Trophoblast cell (in vitro differentiated cells and primary cell): ENCODE measurements around the gene TSEN15.
"Not testable (repeated sequence)": the region's sequence is repeated elsewhere in the genome, so short reads cannot be mapped to it uniquely, and the experiment has no call there.

ENCODE experiments used
- DNase-seq, 2 donors: peaks; one replicate each; pipeline ENCODE4 v3.0.0-alpha.2; 2016
- H2AFZ ChIP-seq: 2 replicates; pipeline ENCODE4 v1.6.1; 2013; ENCODE audit warnings: low read length, moderate library complexity, mild to moderate bottlenecking; ENCODE audit not compliant: insufficient read depth, poor library complexity
- H2AK5ac ChIP-seq: 2 replicates; pipeline ENCODE4 v1.6.1; 2013; ENCODE audit warnings: mild to moderate bottlenecking, low read length
- H2BK120ac ChIP-seq: 2 replicates; pipeline ENCODE4 v1.6.1; 2013; ENCODE audit warnings: low read length, mild to moderate bottlenecking, moderate library complexity; ENCODE audit not compliant: insufficient read depth, poor library complexity
- H2BK12ac ChIP-seq: 2 replicates; pipeline ENCODE4 v1.6.1; 2013; ENCODE audit warnings: mild to moderate bottlenecking, low read length, moderate library complexity
- H2BK5ac ChIP-seq: 2 replicates; pipeline ENCODE4 v1.6.1; 2013; ENCODE audit warnings: low read length, low read depth, moderate library complexity, mild to moderate bottlenecking; ENCODE audit not compliant: poor library complexity
- H3K14ac ChIP-seq: 2 replicates; pipeline ENCODE4 v1.6.1; 2013; ENCODE audit warnings: mild to moderate bottlenecking, low read length
- H3K18ac ChIP-seq: 2 replicates; pipeline ENCODE4 v1.6.1; 2013; ENCODE audit warnings: mild to moderate bottlenecking, low read length
- H3K23ac ChIP-seq: 2 replicates; pipeline ENCODE4 v1.6.1; 2013; ENCODE audit warnings: low read length
- H3K27ac ChIP-seq: 2 replicates; pipeline ENCODE4 v1.5.1; 2013; ENCODE audit warnings: low read depth, mild to moderate bottlenecking, inconsistent platforms, low read length, moderate library complexity
- H3K27me3 ChIP-seq: 2 replicates; pipeline ENCODE4 v1.6.1; 2013; ENCODE audit warnings: inconsistent platforms, mild to moderate bottlenecking, low read length, moderate library complexity; ENCODE audit not compliant: insufficient read depth
- H3K36me3 ChIP-seq, 2 experiments: 1 replicate in 1 of 2; 2 replicates in 1 of 2; pipeline ENCODE4 v1.6.1; 2013; ENCODE audit warnings: low read length in 2 of 2, mild to moderate bottlenecking in 2 of 2, moderate library complexity in 1 of 2; ENCODE audit not compliant: insufficient read depth in 2 of 2, control insufficient read depth in 1 of 2
- H3K4ac ChIP-seq: 2 replicates; pipeline ENCODE4 v1.6.1; 2013; ENCODE audit warnings: low read depth, mild to moderate bottlenecking, low read length, moderate library complexity
- H3K4me1 ChIP-seq, 2 experiments: 1 replicate in 1 of 2; 2 replicates in 1 of 2; pipeline ENCODE4 v1.6.1; 2013; ENCODE audit warnings: low read length in 2 of 2, mild to moderate bottlenecking in 2 of 2, moderate library complexity in 1 of 2; ENCODE audit not compliant: insufficient read depth in 2 of 2, control insufficient read depth in 1 of 2
- H3K4me2 ChIP-seq: 2 replicates; pipeline ENCODE4 v1.6.1; 2013; ENCODE audit warnings: inconsistent platforms, mild to moderate bottlenecking, low read length, moderate library complexity
- H3K4me3 ChIP-seq: 2 replicates; pipeline ENCODE4 v1.5.1; 2013; ENCODE audit warnings: mild to moderate bottlenecking, low read depth, low read length, inconsistent platforms
- H3K79me1 ChIP-seq: one replicate; pipeline ENCODE4 v1.6.1; 2013; ENCODE audit warnings: low read length
- H3K79me2 ChIP-seq: 2 replicates; pipeline ENCODE4 v1.6.1; 2013; ENCODE audit warnings: low read length, mild to moderate bottlenecking; ENCODE audit not compliant: control insufficient read depth, insufficient read depth, poor library complexity
- H3K9ac ChIP-seq: 2 replicates; pipeline ENCODE4 v1.6.1; 2013; ENCODE audit warnings: mild to moderate bottlenecking, low read length
- H3K9me3 ChIP-seq: 2 replicates; pipeline ENCODE4 v1.6.1; 2013; ENCODE audit warnings: low read depth, mild to moderate bottlenecking, control low read depth, inconsistent platforms, low read length; ENCODE audit not compliant: insufficient read depth
- H4K12ac ChIP-seq: 2 replicates; pipeline ENCODE4 v1.6.1; 2013; ENCODE audit warnings: low read depth, mild to moderate bottlenecking, low read length, moderate library complexity
- H4K8ac ChIP-seq: 2 replicates; pipeline ENCODE4 v1.6.1; 2013; ENCODE audit warnings: low read depth, mild to moderate bottlenecking, low read length, moderate library complexity
- H4K91ac ChIP-seq: one replicate; pipeline ENCODE4 v1.6.1; 2013; ENCODE audit warnings: low read depth, mild to moderate bottlenecking, low read length, moderate library complexity
- WGBS: extraction: QIAGEN DNeasy Blood & Tissue Kit; methylation state at CpG from one replicate; pipeline ENCODE4 v1.1.7; 2013; ENCODE audit warnings: missing lambda C conversion rate; ENCODE audit not compliant: insufficient read length, insufficient coverage; ENCODE audit errors: extremely low coverage; 5-methylcytosine and 5-hydroxymethylcytosine counted together

Gene TSEN15

GRCh38 chr1:184096580-184096979, 45.0 kb downstream of the TSEN15 start:
- H3K4ac ChIP-seq, H2BK5ac ChIP-seq, DNase-seq, H3K4me2 ChIP-seq, H3K79me2 ChIP-seq, H3K27ac ChIP-seq, H3K79me1 ChIP-seq, H2AFZ ChIP-seq, H3K4me3 ChIP-seq, H3K9ac ChIP-seq, H2BK12ac ChIP-seq, H3K27me3 ChIP-seq, H2BK120ac ChIP-seq, H3K23ac ChIP-seq, H4K91ac ChIP-seq, H3K9me3 ChIP-seq, H4K12ac ChIP-seq, H2AK5ac ChIP-seq, H3K36me3 ChIP-seq, H3K4me1 ChIP-seq, H4K8ac ChIP-seq, H3K14ac ChIP-seq, H3K18ac ChIP-seq: not testable (repeated sequence)
- WGBS, result no CpG with 5 or more reads among the region's 5 CpGs

- no peak overlapping the region for H4K12ac ChIP-seq
- no peak overlapping the region for H3K4ac ChIP-seq
- H3K27me3 ChIP-seq, result no peaks in the 10 kb centered on the region
- H2BK12ac ChIP-seq, result no peak overlapping the region
- no peak overlapping the region for H2BK5ac ChIP-seq
- DNase-seq, result no peak
- no peak overlapping the region for H3K9ac ChIP-seq
- H4K91ac ChIP-seq, result no peak overlapping the region
- H3K36me3 ChIP-seq, result no peaks in the 10 kb centered on the region
- H3K4me1 ChIP-seq, result no peaks in the 10 kb centered on the region
- no peak overlapping the region for H2AFZ ChIP-seq
- H3K4me3 ChIP-seq, result no peak overlapping the region
- H4K8ac ChIP-seq, result no peak overlapping the region
- no peaks in the 10 kb centered on the region for H3K9me3 ChIP-seq
- no peak overlapping the region for H3K18ac ChIP-seq
- no peak overlapping the region for H3K23ac ChIP-seq
- H2BK120ac ChIP-seq, result no peak overlapping the region
- no peaks in the 10 kb centered on the region for H3K79me1 ChIP-seq
- H3K79me2 ChIP-seq, result no peaks in the 10 kb centered on the region
- no peak overlapping the region for H3K4me2 ChIP-seq
- no peak overlapping the region for H2AK5ac ChIP-seq
- no peak overlapping the region for H3K27ac ChIP-seq
- no peak overlapping the region for H3K14ac ChIP-seq
Observed at GRCh38 chr1:184101141-184101540, 49.6 kb downstream of the TSEN15 start.

- Histone ChIP-seq H3K18ac (no peak overlapping the region), H2AFZ (no peak overlapping the region), H3K23ac (no peak overlapping the region), H3K4me3 (no peak overlapping the region), H4K8ac (no peak overlapping the region), H3K4me2 (no peak overlapping the region), H3K27ac (no peak overlapping the region), H2BK5ac (no peak overlapping the region), H4K91ac (no peak overlapping the region), H2AK5ac (no peak overlapping the region), H2BK12ac (no peak overlapping the region), H3K9ac (no peak overlapping the region), H3K4me1 (no peaks in the 10 kb centered on the region), H3K14ac (no peak overlapping the region), H3K79me1 (no peaks in the 10 kb centered on the region), H3K36me3 (no peaks in the 10 kb centered on the region), H3K9me3 (no peaks in the 10 kb centered on the region), H2BK120ac (no peak overlapping the region), H4K12ac (no peak overlapping the region), H3K79me2 (no peaks in the 10 kb centered on the region), H3K4ac (no peak overlapping the region), H3K27me3 (no peaks in the 10 kb centered on the region)
- WGBS, result no CpG with 5 or more reads among the region's 1 CpG
- DNase-seq, result no peak
Observed at GRCh38 chr1:184101571-184101970, 50.0 kb downstream of the TSEN15 start.

GRCh38 chr1:184110272-184111204, 59.0 kb downstream of the TSEN15 start:
- Histone ChIP-seq H3K4me2 (no peak overlapping the region), H3K27me3 (no peaks in the 10 kb centered on the region), H3K27ac (no peak overlapping the region), H3K9me3 (no peaks in the 10 kb centered on the region), H3K18ac (no peak overlapping the region), H2BK12ac (no peak overlapping the region), H4K12ac (no peak overlapping the region), H2AFZ (no peak overlapping the region), H3K36me3 (no peaks in the 10 kb centered on the region), H3K79me1 (no peaks in the 10 kb centered on the region), H3K23ac (no peak overlapping the region), H3K4me3 (peak overlapping the region; percentile 23), H2AK5ac (no peak overlapping the region), H4K8ac (no peak overlapping the region), H3K4ac (no peak overlapping the region), H3K4me1 (no peaks in the 10 kb centered on the region), H3K9ac (no peak overlapping the region), H3K14ac (no peak overlapping the region), H2BK5ac (no peak overlapping the region), H3K79me2 (no peaks in the 10 kb centered on the region), H4K91ac (no peak overlapping the region), H2BK120ac (no peak overlapping the region)
- 100% methylated on average over 5 of the region's 11 CpGs for WGBS
- DNase-seq, result no peak
